HG02884 (cell line): ENCODE data around the gene FBXO34.
"Not testable (repeated sequence)": the region's sequence is repeated elsewhere in the genome, so short reads cannot be mapped to it uniquely, and the experiment has no call there.

Experiments
- ATAC-seq: cut with Tn5 transposase; IDR thresholded peaks from one replicate; pipeline ENCODE4 v1.9.1; 2021; ENCODE audit warnings: mild to moderate bottlenecking, moderate library complexity; ENCODE audit not compliant: unreplicated experiment

The FBXO34 gene

GRCh38 chr14:55340482-55340881 is 69.3 kb downstream of the FBXO34 start:
- ATAC-seq: no peak

GRCh38 chr14:55341781-55342180 is 70.6 kb downstream of the FBXO34 start:
- ATAC-seq: no peak

- ATAC-seq: not testable (repeated sequence)
Measured at GRCh38 chr14:55344582-55345163, 73.5 kb downstream of the FBXO34 start.

GRCh38 chr14:55347040-55347439 is 75.8 kb downstream of the FBXO34 start:
- no peak for ATAC-seq

- ATAC-seq: no peak
Measured at GRCh38 chr14:55347748-55348147, 76.5 kb downstream of the FBXO34 start.

GRCh38 chr14:55348766-55349453 is 77.7 kb downstream of the FBXO34 start:
- no peak for ATAC-seq

- ATAC-seq: no peak
Measured at GRCh38 chr14:55349565-55349964, 78.3 kb downstream of the FBXO34 start.

- ATAC-seq: no peak
Measured at GRCh38 chr14:55350461-55350860, 79.2 kb downstream of the FBXO34 start.

GRCh38 chr14:55351111-55351510 is 79.9 kb downstream of the FBXO34 start:
- ATAC-seq: no peak

- no peak for ATAC-seq
Measured at GRCh38 chr14:55352201-55352600, 81.0 kb downstream of the FBXO34 start.

- no peak for ATAC-seq
Measured at GRCh38 chr14:55353686-55354467, 82.7 kb downstream of the FBXO34 start.

- ATAC-seq: peak; percentile 78
Measured at GRCh38 chr14:55354500-55354899, 83.3 kb downstream of the FBXO34 start.

GRCh38 chr14:55355922-55356321 is 84.7 kb downstream of the FBXO34 start:
- ATAC-seq: no peak

GRCh38 chr14:55356913-55357312 is 85.7 kb downstream of the FBXO34 start:
- ATAC-seq: no peak

- no peak for ATAC-seq
Measured at GRCh38 chr14:55359307-55359706, 88.1 kb downstream of the FBXO34 start.

GRCh38 chr14:55361190-55361589 is 90.0 kb downstream of the FBXO34 start:
- ATAC-seq: no peak

GRCh38 chr14:55366271-55366670 is 95.0 kb downstream of the FBXO34 start:
- ATAC-seq: no peak

GRCh38 chr14:55370883-55371455 is 99.7 kb downstream of the FBXO34 start:
- ATAC-seq: no peak

- ATAC-seq: no peak
Measured at GRCh38 chr14:55372423-55372822, 101.2 kb downstream of the FBXO34 start.

GRCh38 chr14:55372825-55373224 is 101.6 kb downstream of the FBXO34 start:
- no peak for ATAC-seq
